ENCODE results near the gene SPOCD1.

SPOCD1 gene

GRCh38 chr1:31815752-31816500, at the start of gene SPOCD1:
Gene SPOCD1 (minus strand): TSS chr1:31816022. CDS start chr1:31815333, 689 bp downstream.
- DNase-seq (peak; percentile 92), ATAC-seq (peak; percentile 78)

- ATAC-seq (no peak), DNase-seq (no peak)
Measured at GRCh38 chr1:31862071-31862470, 46.2 kb upstream of the SPOCD1 start.

- DNase-seq (no peak), ATAC-seq (no peak)
Measured at GRCh38 chr1:31861346-31861745, 45.5 kb upstream of the SPOCD1 start.

- DNase-seq, result no peak
- ATAC-seq, result no peak
Measured at GRCh38 chr1:31860581-31860980, 44.8 kb upstream of the SPOCD1 start.

- DNase-seq (no peak), ATAC-seq (no peak)
Measured at GRCh38 chr1:31859719-31860118, 43.9 kb upstream of the SPOCD1 start.

GRCh38 chr1:31859044-31859443, 43.2 kb upstream of the SPOCD1 start:
- ATAC-seq (no peak), DNase-seq (no peak)

- ATAC-seq (no peak), DNase-seq (no peak)
Measured at GRCh38 chr1:31857863-31858262, 42.0 kb upstream of the SPOCD1 start.

- ATAC-seq, result no peak
- DNase-seq, result no peak
Measured at GRCh38 chr1:31856140-31856539, 40.3 kb upstream of the SPOCD1 start.

GRCh38 chr1:31855038-31855845, 39.4 kb upstream of the SPOCD1 start:
- ATAC-seq (no peak), DNase-seq (no peak)

GRCh38 chr1:31849653-31850052, 33.8 kb upstream of the SPOCD1 start:
- no peak for ATAC-seq
- no peak for DNase-seq

GRCh38 chr1:31848381-31848897, 32.6 kb upstream of the SPOCD1 start:
- ATAC-seq (peak; percentile 63), DNase-seq (peak; percentile 41)

- DNase-seq (no peak), ATAC-seq (no peak)
Measured at GRCh38 chr1:31846484-31846883, 30.7 kb upstream of the SPOCD1 start.

GRCh38 chr1:31843506-31843905, 27.7 kb upstream of the SPOCD1 start:
- DNase-seq (no peak), ATAC-seq (no peak)

- no peak for DNase-seq
- no peak for ATAC-seq
Measured at GRCh38 chr1:31839662-31840343, 24.0 kb upstream of the SPOCD1 start.

GRCh38 chr1:31837451-31838158, 21.8 kb upstream of the SPOCD1 start:
- ATAC-seq (no peak), DNase-seq (no peak)

GRCh38 chr1:31836638-31837037, 20.8 kb upstream of the SPOCD1 start:
- no peak for ATAC-seq
- no peak for DNase-seq

GRCh38 chr1:31835415-31835814, 19.6 kb upstream of the SPOCD1 start:
- DNase-seq (no peak), ATAC-seq (no peak)

- DNase-seq, result no peak
- ATAC-seq, result no peak
Measured at GRCh38 chr1:31834501-31834900, 18.7 kb upstream of the SPOCD1 start.

- ATAC-seq (no peak), DNase-seq (no peak)
Measured at GRCh38 chr1:31831397-31832378, 15.9 kb upstream of the SPOCD1 start.

- no peak for ATAC-seq
- no peak for DNase-seq
Measured at GRCh38 chr1:31830511-31830910, 14.7 kb upstream of the SPOCD1 start.

GRCh38 chr1:31830065-31830464, 14.2 kb upstream of the SPOCD1 start:
- ATAC-seq, result no peak
- no peak for DNase-seq

Data from stimulated activated naive CD8-positive, alpha-beta T cell treated with anti-CD3 and anti-CD28 coated beads, Interleukin-15, Interleukin-2, amounts not matched to agents 100 U/mL and 50 U/mL, for 24 hours (primary cell).